GM21528 (cell line): ENCODE data around the gene BID.
A peak's percentile ranks its signal among the peaks of the same experiment; 100 is the strongest.
"Not testable (repeated sequence)": the region's sequence is repeated elsewhere in the genome, so short reads cannot be mapped to it uniquely, and the experiment has no call there.

Experiments used
- ATAC-seq: cut with Tn5 transposase; IDR thresholded peaks from one replicate; pipeline ENCODE4 v1.9.1; 2021; ENCODE audit warnings: mild to moderate bottlenecking, moderate library complexity; ENCODE audit not compliant: unreplicated experiment, low FRiP score

BID gene

DNA sequence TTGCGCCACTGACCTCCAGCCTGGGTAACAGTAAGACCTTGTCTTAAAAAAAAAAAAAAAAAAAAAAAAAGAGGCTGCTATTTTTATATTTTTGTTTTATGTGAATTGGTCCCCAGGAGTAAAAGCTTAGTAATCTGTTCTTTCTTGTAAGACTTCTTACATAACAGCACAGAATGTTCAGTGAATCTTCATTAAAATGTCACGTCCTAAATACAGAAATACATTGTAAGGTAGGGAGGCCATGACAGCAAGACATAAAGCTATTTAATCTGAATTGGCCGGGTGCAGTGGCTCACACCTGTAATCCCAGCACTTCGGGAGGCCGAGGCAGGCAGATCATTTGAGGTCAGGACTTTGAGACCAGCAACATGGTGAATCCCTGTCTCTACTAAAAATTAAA, 64.2 kb downstream of the BID start:
- no peak for ATAC-seq

DNA sequence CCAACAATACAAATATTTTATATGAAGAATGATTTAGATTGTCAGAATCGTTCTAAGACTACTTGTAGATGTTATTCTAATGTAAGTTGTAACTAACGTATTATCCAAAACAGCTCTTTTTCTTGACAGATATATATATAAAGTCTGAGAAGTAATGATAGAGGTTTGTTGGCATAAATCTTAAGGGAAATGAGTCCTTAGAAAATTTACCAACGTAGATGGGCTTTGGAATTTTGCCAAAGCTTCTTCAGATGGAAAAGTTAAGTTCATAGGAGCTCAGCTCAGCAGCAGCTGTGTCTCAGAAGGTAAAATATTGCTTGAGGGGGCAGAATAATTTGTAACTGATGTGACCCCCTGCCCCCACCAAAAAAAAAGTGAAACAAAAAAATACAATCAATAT, 66.7 kb downstream of the BID start:
- ATAC-seq: no peak

DNA sequence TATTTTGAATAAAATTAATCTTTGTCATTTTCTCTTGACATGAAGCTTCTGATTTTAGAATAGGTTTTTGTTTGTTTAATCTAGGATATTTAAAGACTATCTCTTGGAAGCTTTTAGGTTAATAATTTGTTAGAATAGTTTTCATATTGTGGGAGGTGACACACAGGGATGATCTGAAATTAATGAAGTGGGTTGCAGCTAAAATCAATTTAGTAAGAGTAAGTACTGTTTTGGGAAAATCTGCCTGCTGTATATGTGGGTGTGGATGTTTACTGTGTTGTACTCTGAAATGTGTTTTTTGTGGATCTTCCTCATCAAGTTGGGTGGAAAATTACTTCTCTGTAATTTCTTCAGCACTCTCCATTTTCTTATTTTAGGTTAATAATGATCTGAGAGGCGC, 67.3 kb downstream of the BID start:
- no peak for ATAC-seq

DNA sequence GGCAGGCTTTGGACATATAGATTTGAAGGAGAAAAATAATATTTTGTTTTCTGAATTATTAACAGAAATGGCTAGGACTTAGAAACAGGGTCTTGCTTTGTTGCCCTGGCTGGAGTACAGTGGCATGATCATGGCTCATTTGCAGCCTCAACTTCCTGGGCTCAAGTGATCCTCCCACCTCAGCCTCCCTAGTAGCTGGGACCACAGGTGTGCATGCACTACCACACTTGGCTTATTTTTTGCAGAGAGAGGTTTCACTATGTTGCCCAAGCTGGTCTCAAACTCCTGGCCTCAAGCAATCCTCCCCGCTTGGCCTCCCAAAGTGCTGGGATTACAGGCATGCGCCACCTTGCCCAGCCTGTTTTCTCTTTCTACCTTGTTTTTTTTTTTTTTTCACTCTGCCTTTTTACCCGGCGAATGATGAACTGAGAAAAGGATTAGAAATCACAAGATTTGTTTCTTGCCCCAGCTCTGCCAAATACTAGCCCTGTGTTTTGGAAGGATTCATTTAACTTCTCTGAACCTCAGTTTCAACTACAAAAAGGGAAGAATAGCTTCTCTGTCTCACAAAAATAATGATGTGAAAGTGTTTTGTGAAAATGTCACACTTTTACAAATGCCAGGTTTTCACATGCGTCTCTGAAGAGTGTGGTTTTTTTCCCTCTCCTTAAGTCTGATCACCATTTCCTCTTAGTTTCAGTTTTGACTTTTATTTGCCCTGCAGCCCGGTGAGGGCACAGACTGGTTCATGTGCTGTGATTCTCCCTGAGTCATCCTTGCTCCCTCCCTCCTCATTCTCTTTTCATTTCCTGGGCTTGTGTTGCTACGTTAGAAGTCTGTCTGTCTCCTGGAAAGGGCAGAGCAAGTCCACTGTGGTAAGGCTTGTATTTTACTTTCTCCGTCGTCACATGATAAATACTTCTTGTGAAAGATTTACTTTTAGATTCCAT, 68.0 kb downstream of the BID start:
- peak; percentile 78 for ATAC-seq

DNA sequence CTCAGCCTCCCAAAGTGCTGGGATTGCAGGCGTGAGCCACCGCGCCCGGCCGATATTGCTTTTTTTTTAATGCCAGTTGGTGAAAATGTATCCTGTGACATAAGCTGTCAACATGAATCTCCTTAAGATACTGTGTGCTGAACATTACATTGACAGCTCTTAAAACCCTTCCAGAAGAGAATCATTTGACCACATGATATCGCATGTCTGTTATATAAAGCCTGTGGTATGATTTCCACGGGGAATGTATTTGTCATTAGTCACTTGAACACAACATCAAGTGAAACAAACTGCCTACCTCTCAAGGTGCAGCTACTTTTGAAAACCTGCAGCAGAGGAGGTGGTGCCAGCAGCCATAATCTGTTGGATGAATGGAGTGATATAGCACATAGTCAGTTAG, 68.7 kb downstream of the BID start:
- ATAC-seq: no peak

DNA sequence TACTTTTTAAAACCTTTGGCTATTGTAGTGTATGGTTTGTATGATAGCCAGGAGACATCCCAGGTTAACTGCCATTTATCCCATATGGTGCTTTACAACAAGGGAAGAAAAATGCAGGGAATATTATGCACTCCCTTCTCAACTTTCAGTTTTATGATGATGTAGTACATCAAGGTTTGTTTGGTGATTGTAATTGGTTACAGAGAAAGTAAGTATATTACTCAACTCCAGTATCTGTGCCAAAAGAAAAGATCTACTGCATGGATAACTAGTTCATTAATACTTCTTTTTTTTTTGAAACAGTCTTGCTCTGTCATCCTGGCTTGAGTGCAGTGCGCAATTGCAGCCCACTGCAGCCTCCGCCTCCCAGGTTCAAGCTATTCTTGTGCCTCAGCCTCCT, 70.5 kb downstream of the BID start:
- ATAC-seq: no peak

DNA sequence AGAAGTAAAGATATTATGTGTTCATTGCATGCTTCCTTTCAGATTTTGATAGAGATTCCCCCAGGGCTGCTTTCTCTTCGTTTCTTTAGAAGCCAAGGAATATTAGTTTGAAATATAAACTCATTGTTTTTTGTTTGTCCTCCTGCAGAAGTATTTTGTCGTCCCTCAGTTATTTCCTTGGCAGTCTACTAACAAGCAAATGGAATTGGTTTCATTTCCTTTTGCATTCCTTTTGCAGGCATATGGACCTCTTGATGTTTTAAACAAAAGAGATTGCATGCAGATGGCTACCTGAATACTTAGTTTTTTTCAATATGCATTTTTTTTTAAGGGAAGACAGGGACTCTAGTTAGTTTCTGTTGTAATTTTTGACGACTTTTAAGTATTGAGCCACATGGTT, 73.5 kb downstream of the BID start:
- ATAC-seq: no peak

DNA sequence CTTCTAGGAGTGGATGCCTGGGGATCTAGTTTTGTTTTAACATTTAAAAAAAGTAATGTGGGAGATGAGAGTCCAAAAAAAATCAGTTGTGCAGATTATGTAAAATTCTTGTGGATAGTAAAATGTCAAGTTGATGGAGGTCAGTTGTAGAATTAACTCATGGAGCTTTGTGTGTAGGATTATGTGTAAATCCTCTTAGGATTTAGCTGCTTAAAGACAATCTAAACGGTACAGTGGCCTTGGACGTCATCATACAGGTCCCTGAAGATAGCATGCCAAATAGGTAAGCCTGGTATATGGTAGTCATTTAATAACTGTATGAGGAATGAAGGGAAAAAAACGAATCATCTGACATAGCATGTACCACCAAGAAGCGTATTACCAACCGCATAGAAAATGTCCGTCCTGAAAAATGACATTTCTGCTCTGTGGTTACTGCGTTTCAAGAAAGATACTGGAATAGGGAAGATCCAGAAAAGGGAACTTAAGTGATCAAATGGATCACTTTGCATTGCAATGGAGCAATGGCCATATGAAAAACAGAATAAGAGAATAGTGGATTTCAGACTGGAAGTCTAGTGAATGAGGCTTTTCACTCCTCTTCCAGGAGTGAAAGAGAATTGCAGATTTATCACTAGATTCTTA, 74.5 kb downstream of the BID start:
- no peak for ATAC-seq

DNA sequence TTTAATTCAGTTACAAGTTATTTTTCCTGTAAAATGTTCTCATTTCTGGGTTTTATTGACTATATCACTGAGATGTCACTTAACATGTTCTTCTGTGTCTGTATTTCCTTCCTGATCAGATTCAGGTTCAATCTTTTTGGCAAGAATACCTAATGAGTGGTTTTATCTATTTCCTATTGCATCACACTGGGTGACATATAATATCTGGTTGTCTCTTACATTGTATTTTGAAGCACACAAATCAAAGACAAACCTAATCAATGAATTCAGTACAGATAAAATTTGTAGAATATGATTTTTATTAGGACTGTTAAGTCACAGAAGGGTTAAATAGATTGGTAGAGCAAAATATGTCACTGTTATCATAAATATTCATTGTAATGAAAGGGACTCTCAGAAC, 75.3 kb downstream of the BID start:
- no peak for ATAC-seq

DNA sequence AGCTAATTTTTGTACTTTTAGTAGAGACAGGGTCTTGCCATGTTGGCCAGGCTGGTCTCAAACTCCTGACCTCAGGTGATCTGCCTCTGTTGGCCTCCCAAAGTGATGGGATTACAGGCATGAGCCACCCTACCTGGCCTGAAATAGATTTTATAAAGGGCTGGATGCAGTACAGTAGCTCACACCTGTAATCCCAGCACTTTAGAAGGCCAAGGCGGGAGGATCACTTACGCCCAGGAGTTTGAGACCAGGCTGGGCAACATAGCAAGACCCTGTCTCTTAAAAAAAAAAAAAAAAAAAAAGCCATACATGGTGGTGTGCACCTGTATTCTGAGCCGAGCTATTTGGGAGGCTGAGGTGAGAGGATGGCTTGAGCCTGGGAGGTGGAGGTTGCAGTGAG, 76.0 kb downstream of the BID start:
- not testable (repeated sequence) for ATAC-seq

DNA sequence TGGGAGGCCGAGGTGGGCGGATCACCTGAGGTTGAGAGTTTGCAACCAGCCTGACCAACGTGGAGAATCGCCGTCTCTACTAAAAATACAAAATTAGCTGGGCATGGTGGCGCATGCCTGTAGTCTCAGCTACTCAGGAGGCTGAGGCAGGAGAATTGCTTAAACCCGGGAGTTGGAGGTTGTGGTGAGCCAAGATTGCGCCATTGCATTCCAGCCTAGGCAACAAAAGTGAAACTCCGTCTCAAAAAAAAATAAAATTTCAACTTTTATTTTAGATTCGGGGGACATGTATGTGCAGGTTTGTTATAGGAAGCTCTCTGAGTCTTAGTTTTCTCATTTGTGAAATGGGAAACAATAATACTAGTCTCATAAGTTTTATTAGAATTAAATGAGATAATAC, 77.1 kb downstream of the BID start:
- ATAC-seq: not testable (repeated sequence)

DNA sequence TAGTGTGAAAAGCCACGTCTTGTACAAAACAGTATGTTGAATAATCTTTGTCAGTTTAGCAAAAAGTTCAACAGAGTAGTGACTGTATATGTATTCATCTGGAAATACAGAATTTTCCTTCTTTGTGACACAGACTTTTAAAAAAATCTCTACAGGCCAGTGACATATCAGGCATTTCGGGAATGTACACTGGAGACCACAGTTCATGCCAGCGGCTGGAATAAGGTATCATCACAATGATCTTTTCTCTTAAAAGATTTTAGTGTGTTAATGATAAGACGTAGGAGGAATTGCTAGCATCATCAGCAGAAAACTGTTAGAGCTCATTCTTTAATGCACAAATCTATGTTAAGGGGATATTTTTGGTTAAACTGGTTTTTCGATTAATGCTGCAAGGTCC, 78.3 kb downstream of the BID start:
- no peak for ATAC-seq

DNA sequence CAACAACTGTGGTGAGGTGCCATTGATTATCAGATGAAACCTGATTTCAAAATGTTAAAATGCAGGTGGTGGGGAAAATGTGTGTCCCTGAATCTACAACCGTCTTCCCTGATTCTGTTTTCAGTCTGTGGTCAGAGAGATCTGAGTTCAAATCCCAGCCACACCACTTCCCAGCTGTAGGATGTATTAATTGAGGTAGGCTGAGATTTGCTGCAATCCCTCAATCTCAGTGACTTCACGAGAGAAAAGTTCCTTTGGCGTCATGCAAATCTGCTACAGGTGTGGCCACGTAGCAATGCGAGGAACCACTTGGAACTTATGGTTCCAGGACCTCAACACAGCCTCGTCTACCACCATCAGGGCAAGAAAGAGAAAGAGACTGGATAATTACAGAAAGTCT, 79.5 kb downstream of the BID start:
- no peak for ATAC-seq

DNA sequence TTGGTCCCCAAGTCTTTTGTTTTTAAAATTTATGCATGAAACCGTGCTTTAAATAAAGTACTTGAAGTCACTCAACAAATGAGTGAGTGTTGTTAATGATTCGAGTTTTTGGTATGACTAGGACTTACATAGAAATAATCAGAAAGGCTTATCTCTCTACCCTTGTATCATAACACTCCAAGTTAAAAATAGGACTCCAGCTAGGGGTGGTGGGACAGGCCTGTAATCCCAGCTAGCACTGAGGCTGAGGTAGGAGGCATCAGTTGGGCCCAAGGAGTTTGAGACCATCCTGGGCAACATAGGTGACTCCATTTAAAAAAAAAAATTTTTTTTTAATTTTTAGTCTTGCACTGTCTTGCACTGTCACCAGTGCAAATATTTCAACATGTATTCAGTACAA, 80.1 kb downstream of the BID start:
- ATAC-seq: no peak

DNA sequence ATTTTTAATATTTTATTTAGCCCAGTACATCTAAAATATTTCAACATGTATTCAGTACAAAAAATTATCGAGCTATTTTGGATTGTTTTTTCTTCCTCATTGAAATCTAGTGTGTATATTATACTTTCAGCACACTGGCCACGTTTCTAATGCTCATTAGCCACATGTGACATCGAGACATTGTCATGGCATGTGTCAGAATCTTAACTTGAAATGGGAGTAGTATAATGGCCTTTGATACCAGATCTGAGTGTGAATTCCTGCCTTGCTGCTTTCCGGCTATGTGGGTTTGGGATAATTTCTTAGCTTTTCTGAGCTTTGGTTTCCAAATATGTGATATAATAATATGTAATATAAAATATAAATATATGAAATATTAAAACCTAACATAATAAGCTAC, 81.4 kb downstream of the BID start:
- ATAC-seq: no peak

DNA sequence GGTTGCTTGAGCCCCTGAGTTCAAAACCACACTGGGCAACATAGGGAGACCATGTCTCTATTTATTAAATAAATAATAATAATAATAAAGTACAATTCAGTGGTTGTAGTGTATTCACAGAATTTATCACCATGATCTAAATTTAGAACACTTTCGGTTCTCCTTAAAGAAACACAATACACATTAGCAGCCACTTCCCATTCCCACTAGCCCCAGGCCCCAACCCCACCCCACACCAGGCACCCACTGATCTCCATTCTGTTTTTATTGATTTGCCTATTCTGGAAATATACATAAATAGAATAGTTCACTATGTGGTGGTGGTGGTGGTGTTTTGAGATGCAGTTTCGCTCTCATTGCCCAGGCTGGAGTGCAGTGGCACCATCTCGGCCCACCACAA, 90.0 kb downstream of the BID start:
- ATAC-seq: no peak
